Suprapubic skin (tissue), 4 donors: ENCODE data around the gene OPALIN.

ENCODE experiments used
- CTCF ChIP-seq, 2 donors: fragments of 200-600 bp in 1 of 2; fragments of 450-650 bp in 1 of 2; sonication (generic) in 1 of 2; IDR thresholded peaks; one replicate each; pipeline ENCODE4 v1.5.1; 2016 to 2019; ENCODE audit warnings: antibody characterized with exemption in 2 of 2, mild to moderate bottlenecking in 1 of 2, moderate library complexity in 1 of 2
- EP300 ChIP-seq: sonication (generic); formaldehyde crosslinking; IDR thresholded peaks from one replicate; pipeline ENCODE4 v1.6.1; 2017; ENCODE audit warnings: antibody characterized with exemption
- POLR2A ChIP-seq, 2 donors: fragments of 450-650 bp; IDR thresholded peaks; one replicate each; pipeline ENCODE4 v1.6.1; 2017; ENCODE audit warnings: antibody characterized with exemption in 2 of 2, mild to moderate bottlenecking in 2 of 2, moderate library complexity in 2 of 2
- POLR2AphosphoS5 ChIP-seq, 3 donors: sonication (generic); formaldehyde crosslinking; IDR thresholded peaks; one replicate each; pipeline ENCODE4 v1.6.1; 2017; ENCODE audit warnings: antibody characterized with exemption in 3 of 3

- TF ChIP-seq CTCF (IDR thresholded peaks at IDR 0.05) (no peak), POLR2AphosphoS5 (IDR thresholded peaks at IDR 0.05) (no peak), POLR2A (IDR thresholded peaks at IDR 0.05) (no peak), EP300 (no peak)
These were observed 47.6 kb downstream of the OPALIN start for GRCh38 chr10:96311180-96311715.
